CD4-positive, alpha-beta T cell treated with Interleukin-17A for 1 hour (primary cell): ENCODE data around the gene TMF1.

Experiments used
- DNase-seq: peaks from one replicate; pipeline ENCODE4 v3.0.0-alpha.2; 2020

TMF1 gene

DNA sequence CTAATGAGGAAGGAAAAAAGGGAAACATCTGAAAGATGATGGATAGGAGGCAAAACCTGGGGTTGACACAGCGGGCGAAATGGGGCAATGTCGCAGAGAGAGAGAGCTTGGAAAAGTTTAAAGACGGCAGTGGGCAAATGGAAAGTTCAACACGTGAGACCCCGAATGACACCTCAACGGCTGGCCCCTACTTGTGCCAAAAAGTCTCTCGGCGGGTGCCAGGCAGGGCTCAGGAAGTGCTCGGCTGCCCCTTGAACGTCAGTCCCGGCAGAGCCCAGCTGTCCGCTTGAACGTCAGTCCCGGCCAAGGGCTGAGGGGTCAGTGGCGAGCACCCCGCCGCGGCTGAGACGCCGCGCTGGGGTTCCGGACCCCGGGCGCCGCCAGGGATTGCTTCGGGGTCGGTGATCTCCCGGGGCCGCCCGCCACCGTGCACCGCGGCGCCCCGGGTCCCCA is 39.3 kb downstream of the TMF1 start:
- peak; percentile 31 for DNase-seq

DNA sequence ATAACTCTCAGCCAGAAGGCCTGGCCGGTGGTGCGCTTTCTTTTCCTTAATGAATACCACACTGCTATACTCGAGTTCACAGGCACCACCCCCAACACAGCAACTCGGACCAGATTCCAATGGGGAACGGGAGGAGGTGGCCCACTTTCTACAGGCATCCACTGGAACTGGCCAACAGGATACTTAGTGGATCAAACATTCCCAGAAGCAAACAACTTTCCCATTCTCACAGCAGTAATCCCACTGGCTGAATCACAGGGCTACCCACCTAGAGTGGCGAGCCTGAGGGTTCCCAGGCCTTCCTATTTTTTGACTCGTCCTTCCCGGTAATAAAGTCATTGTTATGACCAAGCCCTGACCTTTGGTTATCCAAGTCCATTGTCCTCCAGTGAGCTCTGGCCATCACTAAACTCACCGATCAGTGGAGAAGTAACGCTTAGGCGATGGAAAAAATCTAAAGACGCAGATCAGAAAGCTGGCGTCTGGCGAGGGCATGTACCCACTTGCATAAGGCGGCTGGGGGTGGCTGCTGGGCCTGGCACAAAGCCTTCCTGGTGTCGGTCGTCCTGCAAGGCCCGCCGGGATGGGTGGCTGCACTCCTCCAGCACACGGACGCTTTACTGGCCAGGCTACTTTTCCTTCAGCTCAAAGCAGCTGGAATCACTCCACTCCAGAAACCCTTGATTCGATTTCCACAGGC is 39.9 kb downstream of the TMF1 start:
- no peak for DNase-seq

DNA sequence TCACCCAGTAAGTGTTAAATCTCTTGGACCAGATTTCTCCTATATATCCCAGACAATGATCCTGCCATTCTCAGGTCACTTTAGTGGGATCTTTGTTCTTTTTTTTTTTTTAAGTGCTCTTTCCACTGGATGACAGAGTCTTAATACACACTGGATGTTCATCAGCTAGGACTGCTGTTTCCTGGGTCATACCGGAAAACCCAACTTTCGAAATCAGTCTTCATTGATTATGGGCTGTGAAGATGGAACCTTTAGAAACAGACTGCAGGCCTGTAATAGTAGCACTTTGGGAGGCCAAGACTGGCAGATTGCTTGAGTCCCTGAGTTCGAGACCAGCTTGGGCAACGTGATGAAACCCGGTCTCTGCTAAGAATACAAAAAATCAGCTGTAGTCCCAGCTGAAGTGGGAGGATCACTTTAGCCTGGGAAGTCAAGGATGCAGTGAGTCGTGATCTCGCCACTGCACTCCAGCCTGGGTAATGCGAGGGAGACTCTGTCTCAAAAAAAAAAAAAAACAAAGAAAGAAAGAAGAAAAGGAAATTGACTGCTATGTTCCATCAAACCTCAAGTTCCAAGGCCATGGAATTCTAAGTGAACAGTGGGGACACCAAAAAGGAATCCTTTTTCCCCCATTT is 40.9 kb downstream of the TMF1 start:
- DNase-seq: no peak

DNA sequence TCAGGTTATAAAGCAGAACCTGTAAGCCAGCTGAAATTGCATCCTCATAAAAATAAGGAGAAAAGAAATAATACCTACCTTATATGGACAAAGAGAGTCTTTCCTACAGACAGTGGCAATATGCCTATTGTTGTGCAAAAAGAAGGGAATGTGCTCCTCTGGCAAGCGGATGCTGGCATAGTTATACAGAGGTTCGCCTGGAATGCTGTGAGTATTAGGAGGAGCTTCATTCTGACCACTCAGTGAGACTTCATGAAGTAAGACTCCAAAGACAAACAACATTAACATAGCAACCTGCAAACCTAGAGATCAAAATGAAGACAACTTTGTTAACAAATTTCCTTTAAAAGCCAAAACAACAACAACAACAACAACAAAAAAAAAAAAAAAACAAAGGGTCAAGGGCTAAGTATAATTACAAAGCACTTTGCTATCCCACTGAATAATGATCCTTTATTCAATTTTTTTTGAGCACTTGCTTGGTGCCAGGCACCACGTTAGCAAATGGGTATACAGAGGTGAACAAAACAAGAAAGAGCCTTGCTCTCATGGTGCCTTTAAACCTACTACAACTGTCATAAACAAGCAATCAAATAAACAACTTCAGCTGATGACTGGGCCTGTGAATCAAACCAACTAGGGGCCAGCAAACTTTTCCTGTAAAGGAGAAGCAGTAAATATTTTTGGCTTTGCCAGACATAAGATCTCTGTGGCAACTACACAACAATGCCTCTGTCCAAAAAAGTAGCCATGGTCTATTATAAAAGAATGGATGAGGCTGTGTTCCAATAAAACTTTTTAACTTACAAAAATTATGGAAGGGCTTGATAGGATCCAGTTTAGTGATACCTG is 42.3 kb downstream of the TMF1 start:
- no peak for DNase-seq

DNA sequence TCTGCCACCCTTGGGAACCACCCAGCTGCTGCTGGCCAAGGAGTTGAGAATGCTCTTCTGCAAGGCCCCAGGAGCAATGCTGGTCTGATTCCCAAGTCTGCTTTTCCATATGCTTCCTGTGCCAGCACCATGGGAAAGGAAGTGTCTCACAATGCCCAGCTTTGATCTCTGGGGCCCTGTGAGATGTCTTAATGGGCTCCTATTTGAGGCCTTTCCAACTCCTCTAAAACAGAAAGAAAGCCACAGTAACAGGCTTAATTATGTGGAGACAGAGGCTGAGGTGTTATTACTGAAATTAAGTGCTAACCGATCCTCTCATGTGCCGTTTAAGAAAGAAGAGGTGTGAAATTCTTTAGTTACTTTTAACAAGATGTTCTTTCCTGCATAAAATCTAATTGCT is 43.2 kb downstream of the TMF1 start:
- DNase-seq: no peak

DNA sequence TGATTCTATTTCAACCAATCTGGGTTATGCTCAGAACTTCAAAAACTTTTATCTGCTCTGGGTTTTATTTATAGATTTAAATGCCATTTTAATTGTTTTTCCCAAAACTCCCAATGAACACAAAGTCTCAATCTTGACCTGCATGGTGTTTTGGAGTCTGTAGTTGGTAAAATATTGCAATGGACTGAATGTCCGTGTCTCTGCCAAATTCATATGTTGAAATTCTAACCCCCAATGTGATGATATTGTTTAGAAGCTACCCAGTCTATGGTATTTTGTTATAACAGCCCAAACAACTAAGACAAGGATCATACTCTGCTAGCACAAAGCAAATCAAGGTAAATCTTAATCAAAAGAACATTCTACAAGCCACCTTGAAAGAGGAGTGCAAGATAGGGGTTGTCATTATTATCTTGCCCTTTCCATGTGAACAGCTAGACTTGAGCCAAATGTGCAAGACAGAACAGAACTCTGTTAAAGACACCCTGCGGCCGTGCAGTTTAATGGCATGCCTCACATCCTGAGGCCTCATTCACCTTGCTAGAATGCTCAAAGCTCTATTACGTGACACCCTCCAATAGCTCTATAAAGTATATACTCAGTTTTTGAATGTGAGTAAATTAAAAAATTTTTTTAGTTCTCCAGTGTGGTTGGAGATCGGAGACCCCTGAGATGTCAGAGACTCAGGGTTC is 46.2 kb downstream of the TMF1 start:
- no peak for DNase-seq

DNA sequence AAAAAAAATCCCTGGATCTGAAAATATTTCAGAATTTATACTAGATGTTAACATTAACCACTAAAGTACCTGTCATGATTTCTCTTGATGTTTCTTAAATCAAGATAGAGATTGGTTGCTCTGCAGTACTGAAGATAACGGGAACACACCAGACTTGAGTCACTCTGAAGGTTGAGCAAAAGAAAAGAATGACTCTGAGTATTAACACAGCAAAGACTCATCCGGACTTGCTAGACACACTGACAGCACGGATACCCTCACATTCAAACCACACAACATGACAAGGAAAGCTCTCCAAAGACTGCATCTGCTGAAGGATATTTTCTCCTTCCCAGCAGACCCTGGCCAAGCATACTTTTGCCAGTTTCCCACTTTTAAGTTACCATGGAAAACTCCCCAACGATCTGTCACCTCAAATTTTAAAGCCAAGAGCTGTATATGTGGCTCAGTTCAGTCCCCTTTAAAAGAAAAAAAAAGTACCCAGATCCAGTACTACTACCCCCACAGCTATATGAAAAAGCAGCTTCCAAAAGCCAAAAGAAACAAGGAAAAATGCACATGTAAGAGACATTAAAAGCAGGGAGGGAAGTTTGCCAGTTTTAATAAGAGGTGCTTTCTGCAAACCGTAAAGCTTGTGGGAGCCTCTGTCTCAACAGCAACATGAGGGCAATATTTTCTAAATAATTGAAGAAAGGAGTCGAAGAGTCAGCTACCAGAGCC is 46.9 kb downstream of the TMF1 start:
- no peak for DNase-seq

DNA sequence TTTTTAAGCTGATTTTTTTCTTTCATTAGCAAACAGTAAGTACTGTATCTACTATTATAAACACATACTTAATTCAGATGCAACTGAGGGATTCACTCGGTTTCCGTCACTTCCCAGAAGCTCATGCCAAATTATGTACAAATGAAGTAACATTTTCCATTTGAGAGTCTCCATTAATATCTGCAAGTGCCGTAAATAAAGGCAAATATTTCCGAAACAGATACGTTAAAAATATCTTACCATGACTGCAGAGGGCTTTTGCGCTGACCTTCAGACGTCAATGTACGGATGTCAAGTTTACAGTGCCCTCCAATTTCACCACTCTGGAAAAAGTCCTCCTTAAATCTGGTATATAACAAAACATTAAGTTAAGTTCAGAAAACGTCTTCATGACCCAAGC is 48.0 kb downstream of the TMF1 start:
- no peak for DNase-seq

DNA sequence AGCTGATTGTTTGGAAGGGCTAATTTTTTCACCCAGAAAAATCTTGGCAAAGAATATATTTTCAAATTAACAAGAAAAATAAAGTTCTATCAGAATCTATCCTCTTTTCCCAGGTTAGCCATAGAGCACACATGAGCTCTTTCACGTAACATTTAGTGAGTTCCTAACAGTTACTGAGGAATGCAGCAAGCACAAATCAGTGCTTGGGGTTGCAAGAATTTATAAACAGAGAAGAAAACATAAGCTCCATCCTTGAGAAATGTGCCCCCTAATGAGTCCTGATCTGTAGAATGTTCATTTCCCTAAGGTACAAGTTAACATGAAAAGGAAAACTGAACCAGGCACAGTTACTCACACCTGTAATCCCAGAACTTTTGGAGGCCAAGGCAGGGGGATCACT is 52.5 kb downstream of the TMF1 start:
- DNase-seq: no peak

DNA sequence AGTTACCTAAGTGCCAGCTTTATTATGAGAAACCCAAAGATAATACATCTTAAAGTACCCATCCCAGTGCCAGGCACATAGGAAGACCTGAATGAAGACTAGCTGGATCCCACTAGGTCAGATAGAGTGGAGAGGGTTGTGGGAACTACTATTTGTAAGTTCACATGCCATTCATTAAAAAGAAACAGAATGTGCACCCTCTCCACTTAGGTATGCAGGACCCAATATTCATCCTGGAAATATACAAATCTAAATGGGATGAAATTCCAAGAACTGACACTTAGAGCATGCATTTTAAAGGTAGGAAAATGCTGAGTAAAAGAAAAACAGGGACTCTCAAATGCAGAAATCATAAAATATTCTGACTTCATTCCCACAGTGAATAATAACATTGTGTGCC is 53.0 kb downstream of the TMF1 start:
- DNase-seq: no peak

DNA sequence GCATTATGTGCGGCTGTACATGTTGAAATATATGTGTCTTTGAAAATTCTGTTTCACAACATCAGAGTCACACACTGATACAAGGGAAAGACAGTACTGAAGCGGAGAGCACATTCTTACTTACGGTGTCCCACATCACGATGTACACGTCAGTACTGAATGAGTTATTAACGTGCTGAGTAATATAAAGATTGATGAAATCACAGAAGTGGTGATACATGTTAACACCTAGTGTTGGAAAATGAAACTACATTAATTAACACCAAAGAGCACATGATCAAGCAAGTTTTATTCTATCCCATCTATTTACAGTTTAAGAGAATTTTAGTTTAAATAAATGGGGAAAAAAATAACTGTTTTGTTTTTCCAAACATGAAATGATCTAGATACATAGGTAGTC is 54.2 kb downstream of the TMF1 start:
- no peak for DNase-seq

DNA sequence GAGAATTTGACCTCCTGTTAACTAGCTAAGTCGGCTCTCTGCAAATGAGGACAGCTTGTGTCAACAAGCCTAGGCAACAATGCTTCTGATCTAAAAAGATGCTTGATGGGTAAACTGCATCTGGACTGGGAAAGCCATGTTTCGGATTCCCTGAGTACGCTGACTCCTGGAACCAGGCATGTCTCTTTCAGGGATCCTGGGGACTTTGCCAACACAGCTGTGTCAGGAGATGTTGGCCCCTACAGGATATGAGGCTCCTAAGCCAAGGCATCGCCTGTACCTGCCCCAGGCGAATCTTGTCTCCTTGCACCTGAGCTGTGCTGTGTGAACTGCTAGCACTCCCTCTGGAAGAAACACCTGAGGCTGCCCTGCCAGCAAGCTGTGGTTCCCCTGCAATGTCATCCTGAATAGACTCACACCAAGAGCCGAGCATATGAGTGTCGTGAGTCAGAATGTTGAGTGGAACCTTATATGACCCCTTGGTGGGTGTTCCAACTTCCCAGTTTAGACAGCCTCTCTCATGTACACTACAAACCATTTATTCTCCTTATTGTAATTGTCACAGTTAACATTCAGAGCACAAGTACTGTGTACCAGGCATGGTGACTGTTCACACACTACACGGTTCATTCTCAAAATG is 55.7 kb downstream of the TMF1 start:
- DNase-seq: no peak

DNA sequence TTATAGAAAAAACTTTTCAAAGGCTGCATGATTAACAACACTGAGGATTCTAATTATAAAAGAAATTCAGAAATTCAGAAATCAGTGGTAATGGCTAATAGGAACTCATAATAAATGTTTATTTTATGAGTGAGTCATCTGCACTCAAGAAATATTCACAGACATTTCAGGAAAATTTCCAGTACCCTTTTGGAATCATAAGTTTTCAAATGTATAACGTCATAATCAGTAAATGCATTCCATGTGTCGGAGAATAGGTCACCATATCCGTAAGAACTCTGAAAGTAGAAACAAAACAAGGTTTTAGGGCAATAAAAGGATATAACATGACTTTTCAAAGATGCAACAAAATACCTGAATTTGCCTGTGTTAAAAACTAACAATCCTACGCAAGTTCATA is 63.4 kb downstream of the TMF1 start:
- no peak for DNase-seq

DNA sequence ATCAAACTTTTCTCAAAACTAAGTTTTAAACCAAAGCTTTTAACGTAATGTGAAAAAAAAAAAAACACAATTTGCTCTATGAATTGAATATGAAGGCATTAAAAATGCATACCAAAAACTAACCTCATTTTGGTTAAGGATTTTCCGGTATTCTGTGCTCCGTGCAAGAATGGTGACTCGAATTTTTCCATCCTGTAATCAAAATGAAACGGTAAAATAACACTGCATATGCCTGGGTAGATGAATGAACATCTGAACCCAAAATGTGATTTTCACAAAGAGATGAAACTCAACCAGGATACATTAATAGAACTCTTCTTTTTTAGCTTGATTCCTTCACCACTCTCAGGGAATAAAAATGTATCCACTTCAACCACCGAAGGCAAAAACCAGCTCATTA is 64.8 kb downstream of the TMF1 start:
- DNase-seq: no peak

DNA sequence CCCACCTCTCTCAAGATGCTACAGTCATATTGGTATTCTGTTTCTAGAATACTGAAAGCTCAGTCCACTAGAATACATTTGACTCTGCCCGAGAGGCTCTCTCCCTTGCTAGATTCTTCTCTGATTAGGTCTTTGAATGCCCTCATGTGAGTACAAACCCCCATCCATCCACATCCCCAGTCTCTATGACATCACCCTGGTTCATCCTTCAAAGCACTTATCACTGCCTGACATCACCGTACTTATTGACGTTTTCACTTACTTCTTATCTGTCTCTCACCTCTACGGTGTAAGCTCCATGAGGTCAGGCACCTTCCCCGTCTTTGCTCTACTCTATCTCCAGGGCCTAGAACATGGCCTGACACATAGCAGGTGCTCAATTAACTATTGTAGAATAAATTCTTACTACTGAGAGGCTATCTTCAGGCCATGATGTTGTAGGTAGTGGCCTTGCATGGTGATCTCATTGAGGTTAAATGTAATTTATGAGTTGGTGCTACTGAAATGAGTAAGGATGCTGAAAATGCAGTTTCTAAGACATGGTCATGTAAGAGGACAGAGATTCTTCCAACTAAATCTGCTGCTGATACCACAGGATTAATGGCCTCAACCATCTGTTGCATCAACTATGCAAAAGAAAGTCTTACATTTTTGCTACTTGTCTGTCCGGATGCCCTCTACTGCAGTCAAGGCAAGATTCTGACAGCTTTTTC is 65.5 kb downstream of the TMF1 start:
- DNase-seq: no peak

DNA sequence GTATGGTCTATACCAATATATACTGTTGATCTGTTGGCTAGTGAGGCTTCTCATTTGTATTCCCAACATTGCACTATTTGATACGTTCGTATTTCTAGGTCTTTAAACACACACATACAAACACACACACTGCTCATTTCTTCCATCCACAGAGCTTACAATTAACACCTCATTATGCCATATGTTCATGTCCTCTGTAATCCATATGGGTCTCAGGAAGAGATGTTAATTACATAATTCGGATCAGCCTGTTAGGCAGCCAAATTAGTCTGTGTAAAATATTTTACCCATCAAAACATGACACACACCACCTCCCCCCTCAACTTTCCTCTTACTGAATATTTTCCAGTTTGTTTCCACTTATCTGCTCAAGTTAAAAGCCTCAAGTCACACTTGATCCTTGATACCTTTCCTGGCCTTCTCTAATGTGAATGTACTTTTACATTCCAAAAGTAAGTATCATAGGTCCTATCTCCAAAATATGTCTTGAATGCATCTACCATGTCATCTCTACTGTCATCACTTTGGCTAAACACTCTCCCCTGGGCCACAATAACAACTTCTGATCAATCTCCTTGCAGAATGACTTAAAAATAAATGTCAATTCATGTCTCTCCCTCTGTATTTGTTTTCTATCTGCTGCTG is 66.9 kb downstream of the TMF1 start:
- no peak for DNase-seq

DNA sequence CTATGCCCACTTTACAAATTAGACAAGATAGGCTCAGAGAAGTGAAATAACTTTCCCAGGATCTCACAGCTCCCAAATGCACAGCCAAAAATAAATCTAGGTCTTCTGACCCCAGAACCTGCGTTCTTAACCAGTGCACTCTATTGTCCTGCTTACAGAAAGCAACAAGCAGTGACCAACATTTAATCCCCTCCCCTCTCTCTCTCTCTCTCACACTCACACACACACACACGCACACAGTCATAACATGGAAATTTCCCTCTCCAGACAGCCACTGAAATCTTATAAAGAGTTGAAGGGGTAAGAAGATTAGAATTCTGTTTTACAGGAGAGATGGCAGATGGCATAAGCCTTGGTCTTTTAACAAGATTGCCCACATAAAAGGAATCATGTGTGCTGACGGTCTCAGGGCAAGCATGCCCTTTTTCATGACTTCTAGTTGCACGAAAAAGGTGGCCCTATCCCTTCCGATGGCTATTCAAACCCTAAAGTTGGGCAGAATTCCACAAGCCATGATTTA is 68.1 kb downstream of the TMF1 start:
- DNase-seq: no peak

DNA sequence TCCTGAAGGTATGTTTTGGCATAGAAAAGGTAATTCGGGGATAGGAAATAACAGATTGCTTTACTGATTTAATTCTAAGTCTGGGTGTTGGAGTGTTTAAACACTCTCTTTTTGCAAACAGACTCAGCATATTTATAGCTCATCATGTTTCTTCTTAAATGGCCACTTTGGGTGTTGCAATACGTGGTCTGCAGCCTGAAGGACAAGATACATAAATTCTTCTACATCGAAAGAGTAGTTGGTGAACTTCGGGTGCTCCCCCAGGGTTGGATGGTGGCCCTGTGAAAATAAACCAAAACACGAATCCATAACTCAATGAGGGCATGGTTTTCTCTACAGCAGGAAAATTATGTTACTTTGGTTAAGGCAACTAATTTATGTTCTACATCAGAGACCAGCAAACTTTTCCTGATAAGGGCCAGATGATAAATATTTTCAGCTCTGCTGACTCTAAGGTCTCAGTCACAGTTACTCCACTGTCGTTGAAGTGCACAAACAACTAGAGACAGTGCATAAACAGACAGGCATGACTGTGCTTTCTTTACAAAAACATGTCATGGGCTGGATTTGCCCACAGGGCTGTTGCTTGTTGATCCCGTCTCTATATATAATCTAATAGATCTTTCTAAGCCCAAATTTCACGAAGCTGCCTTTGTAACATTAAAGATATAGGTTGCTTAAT is 74.5 kb downstream of the TMF1 start:
- no peak for DNase-seq

DNA sequence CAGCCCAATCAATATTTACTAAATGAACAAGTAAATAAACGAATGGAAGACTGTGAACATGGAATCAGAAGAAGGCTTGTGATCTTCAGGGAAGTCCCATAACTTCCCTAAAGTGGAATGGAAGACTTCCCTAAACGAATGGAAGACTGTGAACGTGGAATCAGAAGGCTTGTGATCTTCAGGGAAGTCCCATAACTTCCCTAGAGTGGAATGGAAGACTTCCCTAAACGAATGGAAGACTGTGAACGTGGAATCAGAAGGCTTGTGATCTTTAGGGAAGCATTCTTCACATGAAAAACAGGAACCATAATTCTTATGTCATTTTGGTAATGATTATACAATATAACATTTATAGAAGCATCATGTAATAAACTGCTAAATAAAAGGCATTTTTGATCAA is 77.4 kb downstream of the TMF1 start:
- DNase-seq: no peak

DNA sequence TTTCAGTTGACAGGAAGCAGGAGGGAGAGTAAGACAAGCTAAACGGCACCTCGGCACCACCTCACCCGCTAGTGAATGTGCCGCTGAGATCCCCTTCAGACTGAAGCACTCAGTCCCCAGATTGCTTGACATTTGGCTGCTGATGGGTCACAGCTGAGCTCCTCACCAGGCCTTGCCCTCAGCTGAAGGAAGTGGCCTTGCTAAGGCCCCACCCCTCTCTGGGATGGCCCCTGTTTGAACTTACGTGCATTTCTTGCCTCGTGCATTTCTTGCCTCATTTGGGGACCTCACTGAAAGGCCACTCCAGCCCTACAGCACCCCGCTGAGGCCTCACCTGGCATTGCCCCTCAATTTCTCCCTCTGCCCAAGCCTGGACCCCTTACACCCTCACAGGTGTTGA is 78.5 kb downstream of the TMF1 start:
- no peak for DNase-seq
